Bronchial epithelial cell (primary cell): ENCODE results near the gene H2AZ1. TPM values are rescaled to one million over a fixed set of nuclear protein-coding genes. Genes with fewer than 3 reads are reported as not detected.

Experiments used
- DNase-seq: peaks from one replicate; pipeline ENCODE4 v3.0.0-alpha.2; 2010; ENCODE audit warnings: low read depth
- FAIRE-seq: peaks from 2 replicates; lab custom pipeline; 2011; peaks lifted over from hg19 to GRCh38; lab: Jason Lieb, UNC
- H3K27me3 ChIP-seq: 2 replicates; pipeline ENCODE4 v1.5.1; 2011; ENCODE audit warnings: low read length; ENCODE audit not compliant: control insufficient read depth, insufficient read depth
- H3K36me3 ChIP-seq: 2 replicates; pipeline ENCODE4 v1.5.1; 2011; ENCODE audit warnings: low read length; ENCODE audit not compliant: control insufficient read depth, insufficient read depth
- H3K4me3 ChIP-seq: 2 replicates; pipeline ENCODE4 v1.5.1; 2011; ENCODE audit warnings: mild to moderate bottlenecking, low read depth, low read length, control low read depth
- total RNA-seq: library from RNA; depleted of rRNA; stranded (reverse); fragments of >200 nt; gene quantifications from 2 replicates; pipeline ENCODE4 v1.2.1, GENCODE V29; 2014
- TF ChIP-seq, protein P1 (sequence below): IDR thresholded peaks from 2 replicates; pipeline ENCODE4 v1.5.1; 2011; ENCODE audit warnings: mild to moderate bottlenecking, moderate library complexity, low read length, control low read depth, inconsistent platforms; ENCODE audit not compliant: insufficient read depth, severe bottlenecking

Gene H2AZ1
- total RNA-seq, 1 donor from 2014 or later, result 276 TPM

DNA sequence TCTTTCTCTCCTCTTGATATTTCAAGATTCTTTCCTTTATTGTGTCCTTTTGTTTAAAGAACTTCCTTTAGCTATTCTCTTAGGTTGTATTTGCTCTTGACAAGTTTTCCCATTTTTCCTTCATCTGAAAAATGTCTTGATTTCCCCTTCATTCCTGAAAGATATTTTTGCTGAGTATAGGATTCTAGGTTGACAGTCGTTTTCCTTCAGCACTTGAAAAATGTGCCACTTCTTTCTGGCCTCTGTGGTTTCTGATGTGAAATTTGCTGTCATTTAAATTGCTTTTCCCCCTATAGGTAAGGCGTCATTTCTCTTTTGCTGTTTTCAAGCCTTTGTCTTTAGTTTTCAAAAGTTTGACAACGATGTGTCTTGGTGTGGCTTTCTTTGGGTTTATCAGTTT is 32.5 kb downstream of the H2AZ1 start:
- FAIRE-seq (no peak), DNase-seq (no peak)
- Histone ChIP-seq H3K27me3 (no peaks in the 10 kb centered on the region), H3K4me3 (no peak overlapping the region), H3K36me3 (peaks cover 6% of the 10 kb centered on the region)
- TF ChIP-seq, protein P1, sequence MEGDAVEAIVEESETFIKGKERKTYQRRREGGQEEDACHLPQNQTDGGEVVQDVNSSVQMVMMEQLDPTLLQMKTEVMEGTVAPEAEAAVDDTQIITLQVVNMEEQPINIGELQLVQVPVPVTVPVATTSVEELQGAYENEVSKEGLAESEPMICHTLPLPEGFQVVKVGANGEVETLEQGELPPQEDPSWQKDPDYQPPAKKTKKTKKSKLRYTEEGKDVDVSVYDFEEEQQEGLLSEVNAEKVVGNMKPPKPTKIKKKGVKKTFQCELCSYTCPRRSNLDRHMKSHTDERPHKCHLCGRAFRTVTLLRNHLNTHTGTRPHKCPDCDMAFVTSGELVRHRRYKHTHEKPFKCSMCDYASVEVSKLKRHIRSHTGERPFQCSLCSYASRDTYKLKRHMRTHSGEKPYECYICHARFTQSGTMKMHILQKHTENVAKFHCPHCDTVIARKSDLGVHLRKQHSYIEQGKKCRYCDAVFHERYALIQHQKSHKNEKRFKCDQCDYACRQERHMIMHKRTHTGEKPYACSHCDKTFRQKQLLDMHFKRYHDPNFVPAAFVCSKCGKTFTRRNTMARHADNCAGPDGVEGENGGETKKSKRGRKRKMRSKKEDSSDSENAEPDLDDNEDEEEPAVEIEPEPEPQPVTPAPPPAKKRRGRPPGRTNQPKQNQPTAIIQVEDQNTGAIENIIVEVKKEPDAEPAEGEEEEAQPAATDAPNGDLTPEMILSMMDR, result no peak

- Histone ChIP-seq H3K36me3 (peaks cover 4% of the 10 kb centered on the region), H3K4me3 (no peak overlapping the region), H3K27me3 (no peaks in the 10 kb centered on the region)
- no peak for DNase-seq
- TF ChIP-seq, protein P1, result no peak
- no peak for FAIRE-seq
Observed at GRCh38 chr4:99915449-99915848, 34.6 kb downstream of the H2AZ1 start.

Other genes with a start within 250 kb of the H2AZ1 start
- 31.3 and 58.0 TPM in 2 replicates for gene DAPP1, start 133.4 kb downstream of the H2AZ1 start, total RNA-seq
- 45.4 and 64.2 TPM in 2 replicates for gene LAMTOR3, start 55.8 kb downstream of the H2AZ1 start, total RNA-seq
- gene DNAJB14, start 3.7 kb downstream of the H2AZ1 start, total RNA-seq, result 32.1 and 32.9 TPM in 2 replicates
- gene DDIT4L, start 240.2 kb upstream of the H2AZ1 start, total RNA-seq, result 0.26 TPM in 2 replicates